Activated gamma-delta T cell treated with Interleukin-2 at 50 U/mL for 16 hours (primary cell): ENCODE data around the gene DRC7.
"Not testable (repeated sequence)": the region's sequence is repeated elsewhere in the genome, so short reads cannot be mapped to it uniquely, and the experiment has no call there.

Experiments
- DNase-seq: peaks from one replicate; pipeline ENCODE4 v3.0.0-alpha.2; 2020

The DRC7 gene

GRCh38 chr16:57722210-57722499, 27.5 kb downstream of the DRC7 start:
- no peak for DNase-seq

GRCh38 chr16:57722651-57723050, 28.0 kb downstream of the DRC7 start:
- DNase-seq: no peak

GRCh38 chr16:57723170-57723569, 28.6 kb downstream of the DRC7 start:
- DNase-seq: no peak

- DNase-seq: no peak
Observed at GRCh38 chr16:57724531-57724930, 29.9 kb downstream of the DRC7 start.

GRCh38 chr16:57725151-57725550, 30.5 kb downstream of the DRC7 start:
- no peak for DNase-seq

- DNase-seq: no peak
Observed at GRCh38 chr16:57725554-57725953, 30.9 kb downstream of the DRC7 start.

GRCh38 chr16:57725976-57726375, 31.4 kb downstream of the DRC7 start:
- no peak for DNase-seq

- DNase-seq: no peak
Observed at GRCh38 chr16:57726433-57726947, 31.9 kb downstream of the DRC7 start.

GRCh38 chr16:57727610-57728009, 33.0 kb downstream of the DRC7 start:
- no peak for DNase-seq

GRCh38 chr16:57728336-57729181, 34.0 kb downstream of the DRC7 start:
- DNase-seq: no peak

GRCh38 chr16:57729182-57729484, 34.5 kb downstream of the DRC7 start:
- DNase-seq: no peak

GRCh38 chr16:57729852-57730251, 35.2 kb downstream of the DRC7 start:
- not testable (repeated sequence) for DNase-seq

- DNase-seq: no peak
Observed at GRCh38 chr16:57730771-57731730, 36.4 kb downstream of the DRC7 start.

- DNase-seq: no peak
Observed at GRCh38 chr16:57732037-57732436, 37.4 kb downstream of the DRC7 start.

GRCh38 chr16:57732714-57733113, 38.1 kb downstream of the DRC7 start:
- no peak for DNase-seq

GRCh38 chr16:57734308-57734924, 39.8 kb downstream of the DRC7 start:
- no peak for DNase-seq

- DNase-seq: peak; percentile 98
Observed at GRCh38 chr16:57734925-57735754, 40.5 kb downstream of the DRC7 start.

- no peak for DNase-seq
Observed at GRCh38 chr16:57735755-57736418, 41.3 kb downstream of the DRC7 start, which contains the start of gene KATNB1. Gene KATNB1, plus strand, starts transcription at chr16:57735770. Its CDS starts 1,474 bp downstream, at chr16:57737244.

- peak; percentile 23 for DNase-seq
Observed at GRCh38 chr16:57736419-57737351, 42.1 kb downstream of the DRC7 start.

- DNase-seq: no peak
Observed at GRCh38 chr16:57738844-57739243, 44.2 kb downstream of the DRC7 start.
